Hippocampal formation (tissue), 2 donors: ENCODE results near the gene HOPX.
"Not testable (repeated sequence)": the region's sequence is repeated elsewhere in the genome, so short reads cannot be mapped to it uniquely, and the experiment has no call there.

Experiments used
- DNase-seq, 2 donors: peaks; one replicate each; lab custom pipeline; 2025; lab: John Stamatoyannopoulos, UW

The HOPX gene

GRCh38 chr4:56681158-56681852 is at the start of gene HOPX:
Gene HOPX, minus strand, starts transcription at chr4:56681296. Its CDS starts 23,480 bp downstream, at chr4:56657816.
- DNase-seq, result no peak

GRCh38 chr4:56730097-56730496 is 49.0 kb upstream of the HOPX start:
- DNase-seq, result no peak

- no peak for DNase-seq
These were observed 47.4 kb upstream of the HOPX start for GRCh38 chr4:56728512-56728911.

- DNase-seq, result no peak
These were observed 46.1 kb upstream of the HOPX start for GRCh38 chr4:56727150-56727549.

- DNase-seq, result not testable (repeated sequence)
These were observed 45.5 kb upstream of the HOPX start for GRCh38 chr4:56726593-56726992.

GRCh38 chr4:56723659-56724230 is 42.6 kb upstream of the HOPX start:
- DNase-seq, result no peak

GRCh38 chr4:56723201-56723605 is 42.1 kb upstream of the HOPX start:
- DNase-seq, result no peak

GRCh38 chr4:56708146-56708545 is 27.1 kb upstream of the HOPX start:
- no peak for DNase-seq

GRCh38 chr4:56705966-56706365 is 24.9 kb upstream of the HOPX start:
- DNase-seq, result no peak

- DNase-seq, result no peak
These were observed 24.2 kb upstream of the HOPX start for GRCh38 chr4:56705334-56705733.

- DNase-seq, result no peak
These were observed 23.2 kb upstream of the HOPX start for GRCh38 chr4:56704089-56704871.

- DNase-seq, result no peak
These were observed 22.3 kb upstream of the HOPX start for GRCh38 chr4:56703378-56703777.

- DNase-seq, result no peak
These were observed 20.5 kb upstream of the HOPX start for GRCh38 chr4:56701644-56702043.

- DNase-seq, result no peak
These were observed 20.0 kb upstream of the HOPX start for GRCh38 chr4:56701161-56701480.

- no peak for DNase-seq
These were observed 18.5 kb upstream of the HOPX start for GRCh38 chr4:56699537-56700105.

GRCh38 chr4:56698329-56698728 is 17.2 kb upstream of the HOPX start:
- DNase-seq, result no peak

GRCh38 chr4:56696056-56696455 is 15.0 kb upstream of the HOPX start:
- DNase-seq, result no peak

GRCh38 chr4:56693476-56693875 is 12.4 kb upstream of the HOPX start:
- not testable (repeated sequence) for DNase-seq

GRCh38 chr4:56692576-56692975 is 11.5 kb upstream of the HOPX start:
- no peak for DNase-seq

GRCh38 chr4:56691425-56691824 is 10.3 kb upstream of the HOPX start:
- no peak for DNase-seq

GRCh38 chr4:56690393-56690792 is 9.3 kb upstream of the HOPX start:
- no peak for DNase-seq

- DNase-seq, result peak in 1 of 2 donors; percentile 44
These were observed 8.3 kb upstream of the HOPX start for GRCh38 chr4:56689201-56689969.
